T-helper 2 cell (primary cell): ENCODE data around the gene CDK4.

Experiments used
- DNase-seq, 5 experiments: peaks; one replicate each; pipeline versions ENCODE4 v3.0.0 to v3.0.0-alpha.2; 2012 to 2022

CDK4 gene

DNA sequence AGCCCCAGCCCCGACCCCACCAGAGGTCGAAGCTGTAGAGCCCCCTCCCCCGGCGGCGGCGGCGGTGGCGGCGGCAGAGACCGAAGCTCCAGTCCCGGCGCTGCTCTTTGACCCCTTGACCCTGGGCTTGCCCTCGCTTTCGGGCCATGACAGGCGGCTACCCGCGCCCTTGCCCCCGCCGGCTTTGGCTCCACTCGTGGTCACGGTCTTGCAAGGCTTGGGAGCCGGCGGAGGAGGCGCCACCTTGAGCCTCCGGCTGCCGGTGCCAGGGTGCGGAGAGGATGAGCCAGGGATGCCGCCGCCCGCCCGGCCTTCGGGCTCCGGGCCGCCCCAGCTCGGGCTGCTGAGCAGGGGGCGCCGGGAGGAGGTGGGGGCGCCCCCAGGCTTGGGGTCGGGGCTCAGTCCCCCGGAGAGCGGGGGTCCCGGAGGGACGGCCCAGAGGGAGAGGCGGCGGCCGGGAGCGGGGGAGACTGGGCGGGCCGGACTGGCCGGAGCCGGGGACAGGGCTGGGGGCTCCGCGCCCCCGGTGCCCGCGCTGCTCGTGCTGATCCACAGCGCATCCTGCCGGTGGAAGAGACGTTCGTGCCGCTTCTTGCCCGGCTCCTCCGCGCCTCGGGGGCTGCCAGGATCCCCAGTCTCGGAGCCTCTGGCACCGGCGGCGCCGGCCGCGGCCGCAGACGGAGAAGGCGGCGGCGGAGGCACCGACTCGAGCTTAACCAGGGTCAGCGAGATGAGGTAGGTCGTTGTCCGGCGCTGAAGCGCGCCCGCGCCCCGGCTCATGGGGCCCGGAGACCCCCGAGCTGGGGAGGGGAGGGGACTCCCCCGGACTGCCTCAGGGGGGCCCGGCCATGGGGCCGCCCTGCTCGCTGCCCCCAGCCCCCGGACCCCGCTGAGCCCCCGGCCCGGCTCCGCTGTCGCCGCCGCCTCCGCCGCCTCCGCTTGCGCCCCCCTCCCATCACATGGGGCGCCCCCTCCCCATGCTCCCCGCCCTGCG is 14.3 kb downstream of the CDK4 start:
- no peak for DNase-seq

DNA sequence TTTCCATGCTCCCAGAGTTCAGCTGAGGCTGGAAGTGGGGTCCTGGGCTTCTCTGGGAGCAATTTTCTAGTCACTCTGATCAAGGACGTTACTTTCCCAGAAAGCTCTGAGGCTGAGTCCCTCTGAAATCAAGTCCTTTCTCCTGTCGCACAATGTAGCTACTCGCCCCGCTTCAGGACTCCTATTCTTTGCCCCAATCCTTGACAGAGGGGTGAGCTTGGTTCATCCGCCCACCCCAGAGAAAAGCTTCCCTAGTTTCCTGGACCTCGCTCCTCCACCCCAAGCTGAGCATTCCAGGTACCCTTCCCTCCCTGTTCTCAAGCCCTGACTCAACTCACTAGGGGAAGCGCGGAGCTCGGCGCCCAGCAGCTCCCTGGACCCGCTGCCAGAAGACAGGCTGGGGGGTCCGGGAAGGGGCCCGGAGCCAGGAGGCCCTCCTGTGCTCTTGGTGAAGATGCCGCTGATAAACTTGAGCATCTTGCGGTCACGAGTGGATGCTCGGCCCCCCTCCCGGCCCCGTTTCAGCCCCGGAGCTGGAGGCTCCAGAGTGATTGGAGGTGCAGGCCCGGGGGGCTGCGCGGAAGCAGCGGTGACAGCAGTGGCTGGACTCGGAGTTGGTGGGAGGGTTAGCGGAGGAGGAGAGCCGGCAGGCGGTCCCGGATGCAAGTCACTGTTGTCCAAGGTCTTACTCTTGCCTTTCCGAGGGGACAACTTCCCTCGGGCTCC is 15.2 kb downstream of the CDK4 start:
- no peak for DNase-seq

DNA sequence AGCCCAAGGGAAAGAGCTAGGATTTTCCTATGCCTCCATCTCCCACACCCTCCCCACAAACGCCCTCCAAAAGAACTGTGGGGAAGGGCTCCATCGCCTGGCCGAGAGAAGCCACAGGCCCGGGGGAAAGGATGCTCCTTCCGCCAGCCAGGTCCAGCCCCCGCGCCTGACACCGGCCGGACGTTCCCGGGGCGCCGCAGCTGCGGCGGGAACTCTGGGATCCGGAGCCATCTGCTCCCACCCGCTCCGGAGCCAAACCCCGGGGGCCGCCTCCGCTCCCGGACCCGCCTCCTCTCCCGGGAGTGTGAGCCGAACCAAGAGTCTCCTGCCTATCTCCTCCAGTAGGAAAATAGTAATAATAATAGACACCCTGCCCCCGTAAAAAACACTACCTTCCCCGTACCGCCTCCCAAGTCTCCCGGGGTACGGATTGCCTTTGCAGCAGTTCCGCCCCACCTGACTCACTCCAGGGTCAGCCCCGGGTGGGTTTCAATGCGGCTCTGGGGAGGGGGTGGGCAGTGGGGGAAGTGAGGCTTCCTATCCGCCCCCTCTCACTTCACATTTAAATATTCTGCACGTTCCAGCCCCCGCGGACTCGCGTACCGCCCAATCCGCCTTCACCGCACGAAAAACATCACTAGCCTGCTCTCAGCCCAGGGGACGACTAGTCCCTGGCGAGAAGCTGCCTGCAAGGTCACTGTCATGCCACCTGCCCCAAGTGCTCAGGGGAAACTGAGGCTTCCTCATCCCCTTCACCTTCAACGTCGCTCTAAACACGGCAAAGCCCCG is 16.0 kb downstream of the CDK4 start:
- no peak for DNase-seq

DNA sequence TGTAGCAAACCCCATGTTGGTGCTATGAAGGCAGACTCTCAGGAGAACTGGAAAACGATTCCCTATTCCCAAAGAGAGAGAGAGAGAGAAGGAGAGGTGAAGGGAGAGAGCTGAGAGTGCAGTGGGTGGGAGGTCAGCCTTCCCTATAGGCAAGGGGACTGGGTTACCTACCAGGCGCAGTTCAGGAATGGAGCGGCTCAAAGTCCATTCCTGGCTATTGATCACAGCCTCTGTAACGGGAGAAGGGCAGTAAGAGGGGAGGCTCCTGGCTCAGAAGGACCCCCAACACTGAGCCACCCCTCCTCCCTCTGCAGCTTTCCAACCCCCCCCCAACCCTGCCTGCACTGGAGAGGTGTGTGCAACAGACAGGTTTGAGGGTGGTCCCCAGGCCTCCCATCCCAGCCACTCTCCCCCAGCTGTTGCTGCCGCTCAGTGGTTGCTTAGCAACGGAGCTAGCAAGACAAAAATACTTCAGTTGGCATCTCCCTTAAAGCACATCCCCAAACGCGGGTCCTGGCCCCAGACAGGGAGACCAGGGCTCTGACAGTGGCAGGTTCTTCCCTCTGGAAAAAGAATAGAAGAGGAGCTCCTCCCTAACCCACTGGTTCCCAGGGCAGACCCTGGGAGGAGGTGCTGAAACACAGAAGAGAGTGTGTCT is 16.8 kb downstream of the CDK4 start:
- no peak for DNase-seq

DNA sequence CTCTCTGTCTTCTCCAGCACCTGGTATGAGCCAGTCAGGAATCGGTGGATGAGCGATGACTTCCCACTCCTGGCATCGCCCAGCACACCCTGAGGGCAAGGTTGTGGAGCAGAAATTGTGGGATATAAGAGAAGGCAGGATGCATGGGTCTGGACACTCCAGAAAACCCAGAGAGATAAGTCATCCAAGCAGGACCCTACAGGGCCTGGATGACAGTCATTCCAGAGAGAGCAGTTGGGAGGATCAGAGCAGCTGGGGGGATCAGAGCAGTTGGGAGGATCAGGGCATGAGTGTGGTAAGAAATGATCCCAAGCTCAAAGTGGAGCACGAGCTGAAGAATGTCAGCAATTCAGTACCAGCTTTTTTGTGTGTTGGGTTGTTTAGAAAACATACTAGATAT is 17.5 kb downstream of the CDK4 start:
- no peak for DNase-seq

DNA sequence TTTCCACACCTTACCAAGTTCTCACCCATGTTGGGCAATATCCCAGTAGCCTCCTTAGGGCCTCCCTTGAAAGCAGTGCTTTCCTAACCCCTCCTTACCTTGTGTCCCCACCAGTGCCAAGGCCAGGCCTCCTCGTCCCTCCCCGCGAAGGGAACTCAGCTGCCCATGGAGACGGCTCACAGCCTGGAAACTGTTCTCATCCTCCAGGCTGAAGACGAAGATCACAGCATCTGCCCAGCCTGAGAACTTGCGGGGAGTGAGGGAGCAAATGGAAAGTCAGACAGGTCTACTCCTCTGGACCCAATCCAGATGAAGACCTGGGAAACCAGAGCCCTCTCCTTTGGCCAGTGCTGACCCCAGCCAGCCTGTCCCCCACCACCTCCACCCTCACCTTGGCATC is 18.2 kb downstream of the CDK4 start:
- DNase-seq = no peak

DNA sequence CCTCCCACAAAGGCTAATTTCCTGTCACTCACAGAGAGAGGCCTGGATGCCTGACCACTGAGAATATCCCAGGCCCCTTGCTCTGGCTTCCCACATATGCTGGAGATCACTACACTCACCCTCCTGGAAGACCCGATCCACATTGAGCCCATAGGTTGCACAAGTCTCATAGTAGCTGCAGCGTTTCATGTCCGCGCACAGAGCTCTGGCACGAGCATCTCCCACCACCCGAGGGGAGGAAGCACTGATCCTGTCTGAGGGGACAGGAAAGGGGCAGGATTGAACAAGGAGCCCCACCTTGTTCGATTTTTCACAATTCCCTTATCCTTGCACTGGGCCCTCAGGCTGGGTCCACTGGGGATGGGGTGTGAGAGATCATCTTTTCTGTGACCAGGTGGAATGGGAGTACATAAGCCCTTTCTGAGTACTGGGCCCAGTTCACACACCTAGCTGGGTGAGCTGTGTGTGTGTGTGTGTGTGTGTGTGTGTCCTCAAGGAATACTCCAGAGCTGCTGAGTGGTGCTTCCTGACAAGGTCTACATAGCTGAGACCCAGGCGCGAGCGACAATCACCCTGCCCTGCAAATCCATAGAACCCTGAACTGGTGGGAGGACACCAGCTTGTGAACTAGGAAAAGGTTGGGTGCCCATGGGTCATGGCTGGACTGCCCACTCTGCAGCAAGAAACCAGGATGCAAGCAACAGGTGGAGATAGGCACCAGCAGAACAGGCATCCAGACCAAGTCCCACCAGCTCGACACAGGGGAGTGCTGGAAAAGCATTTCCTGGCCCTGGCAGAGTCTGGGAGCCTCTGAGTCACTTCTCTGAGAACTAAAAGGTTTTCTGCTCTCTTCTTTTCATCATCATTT is 19.1 kb downstream of the CDK4 start:
- DNase-seq = no peak

DNA sequence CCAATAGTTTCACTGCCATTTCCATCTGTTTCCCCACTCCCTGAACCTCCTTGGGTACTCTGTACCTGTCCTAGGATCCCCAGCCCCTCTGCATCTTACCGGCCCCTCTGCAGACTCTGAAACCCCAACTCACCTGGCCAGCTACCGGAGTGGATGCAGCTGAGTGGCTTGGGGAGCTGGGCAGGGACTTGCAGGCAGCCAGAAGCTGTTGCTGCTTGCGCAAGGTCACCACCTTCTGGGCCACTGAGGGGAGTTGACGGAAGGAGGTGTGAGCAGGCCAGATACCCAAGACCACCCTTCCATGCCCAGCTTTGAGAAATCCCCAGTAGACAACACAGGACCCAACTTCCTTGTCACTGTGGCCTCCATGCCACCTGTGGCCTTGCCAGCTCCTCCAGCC is 19.8 kb downstream of the CDK4 start:
- no peak for DNase-seq

DNA sequence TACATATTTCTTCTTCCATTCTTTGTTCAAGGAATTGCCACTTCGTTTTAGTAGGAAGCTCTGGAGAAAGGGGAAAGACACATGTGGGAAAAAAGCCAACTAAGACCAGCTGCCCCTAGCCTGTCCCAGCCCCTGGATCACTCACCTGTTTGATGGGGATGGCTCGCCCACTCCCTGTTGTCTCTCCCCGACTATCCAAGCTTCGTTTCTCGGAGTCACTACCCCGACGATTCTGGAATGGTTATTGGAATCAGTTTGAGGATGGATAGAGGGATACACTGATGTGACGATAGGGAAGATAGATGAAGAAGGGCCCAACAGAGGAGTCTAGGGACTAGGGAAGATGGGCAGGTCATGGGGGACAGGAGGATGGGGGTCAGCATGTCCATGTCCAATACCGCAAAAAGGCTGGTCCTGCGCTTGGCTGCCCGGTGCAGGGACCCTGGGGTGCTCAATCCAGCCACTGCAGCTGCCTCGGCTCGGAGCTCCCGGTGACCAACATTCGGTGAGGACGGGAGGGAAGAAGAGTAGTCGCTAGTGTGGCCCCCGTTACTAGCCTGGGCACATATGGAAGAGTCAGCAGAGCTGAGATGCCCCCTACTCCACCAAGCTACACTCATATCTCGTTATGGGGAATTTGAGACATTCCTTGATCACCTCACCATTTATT is 20.6 kb downstream of the CDK4 start:
- DNase-seq = no peak

DNA sequence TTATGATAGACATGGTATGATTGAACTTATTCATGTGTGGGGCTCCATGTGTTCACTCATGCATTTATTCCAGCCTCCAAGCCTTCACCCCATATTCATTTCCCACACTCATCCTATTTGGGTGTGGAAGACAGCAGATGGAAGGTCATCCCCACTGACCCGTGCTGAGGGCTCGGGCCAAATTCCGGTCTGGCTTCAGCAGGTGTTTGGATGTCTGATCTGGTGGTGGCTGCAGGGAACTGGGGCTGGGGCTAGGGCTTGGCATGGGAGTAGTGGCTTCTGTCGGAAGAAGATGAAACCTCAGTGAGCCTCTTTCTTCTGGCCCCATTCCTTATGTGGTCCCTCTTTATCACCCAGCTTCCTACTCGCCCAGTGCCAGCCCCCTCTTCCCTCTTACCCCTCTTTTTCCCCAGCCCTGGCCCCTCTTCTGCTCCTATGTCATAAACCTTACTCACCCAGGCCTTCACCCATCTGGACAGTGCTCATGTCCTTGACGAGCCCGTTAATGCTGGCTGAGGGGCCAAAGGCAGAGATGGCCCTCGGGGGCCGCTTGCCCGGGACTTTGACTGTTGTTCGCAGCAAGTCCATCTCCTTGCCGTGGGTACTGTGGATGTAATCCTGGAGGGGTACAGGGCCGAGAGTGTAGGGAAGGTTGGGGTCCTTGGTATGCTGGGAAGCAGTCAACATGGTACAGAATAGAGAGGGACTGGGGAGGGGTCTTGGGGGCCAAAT is 21.6 kb downstream of the CDK4 start:
- DNase-seq = no peak

DNA sequence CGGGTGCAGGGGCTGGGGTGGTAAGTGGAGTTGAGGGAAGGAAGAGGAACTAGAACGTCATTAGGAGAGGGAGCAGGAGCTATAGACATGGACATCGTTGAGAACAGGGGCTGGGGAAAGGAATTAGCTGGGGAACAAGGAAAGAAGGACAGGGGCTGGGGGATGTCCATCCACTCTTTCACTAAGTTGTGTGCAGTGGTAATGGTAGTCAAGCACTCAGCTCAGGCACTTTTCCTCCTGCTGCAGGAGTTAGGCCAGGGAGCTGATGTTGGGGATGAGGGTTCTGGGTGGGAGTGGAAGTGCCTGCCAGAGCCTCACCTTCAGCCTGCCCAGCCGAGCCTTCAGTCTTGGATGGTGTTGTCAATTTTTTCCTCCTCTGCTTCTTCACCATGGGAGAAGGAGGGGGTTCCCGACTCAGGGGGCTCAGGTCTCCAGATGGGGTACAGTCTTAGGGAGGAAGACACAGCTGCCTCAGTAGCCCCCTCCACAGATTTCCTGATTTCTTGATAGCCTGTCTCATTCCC is 22.7 kb downstream of the CDK4 start:
- no peak for DNase-seq

DNA sequence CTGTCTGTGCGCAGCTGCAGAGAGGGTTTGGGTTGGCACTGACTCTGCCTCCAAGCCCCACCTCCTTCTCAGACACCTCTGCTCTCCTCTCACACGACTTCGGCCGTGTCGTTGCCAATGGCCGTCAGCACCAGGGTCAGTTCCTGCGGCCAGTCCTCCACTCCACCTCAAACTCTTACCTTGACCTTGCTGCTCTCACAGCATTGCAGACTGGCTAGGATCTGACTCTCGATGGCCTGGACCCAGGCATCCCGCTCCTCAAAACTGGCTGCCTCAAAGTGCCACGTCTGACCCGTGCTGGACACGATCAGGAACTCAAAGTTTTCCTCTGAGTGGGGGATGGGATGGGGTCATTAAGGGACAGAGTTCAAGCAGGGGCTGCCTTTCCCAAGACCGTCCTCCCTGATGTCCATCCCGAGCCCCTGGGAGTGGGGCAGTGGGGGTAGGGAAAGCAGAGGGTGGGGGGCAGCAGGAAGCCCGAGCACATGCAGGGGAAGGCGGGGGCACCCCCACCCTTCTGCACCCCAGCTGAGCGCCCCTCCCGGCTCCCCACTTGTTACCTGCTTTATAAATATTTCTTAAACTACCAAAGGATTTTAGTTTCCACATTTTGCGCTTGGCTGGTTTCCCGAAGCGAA is 24.2 kb downstream of the CDK4 start:
- DNase-seq = no peak

DNA sequence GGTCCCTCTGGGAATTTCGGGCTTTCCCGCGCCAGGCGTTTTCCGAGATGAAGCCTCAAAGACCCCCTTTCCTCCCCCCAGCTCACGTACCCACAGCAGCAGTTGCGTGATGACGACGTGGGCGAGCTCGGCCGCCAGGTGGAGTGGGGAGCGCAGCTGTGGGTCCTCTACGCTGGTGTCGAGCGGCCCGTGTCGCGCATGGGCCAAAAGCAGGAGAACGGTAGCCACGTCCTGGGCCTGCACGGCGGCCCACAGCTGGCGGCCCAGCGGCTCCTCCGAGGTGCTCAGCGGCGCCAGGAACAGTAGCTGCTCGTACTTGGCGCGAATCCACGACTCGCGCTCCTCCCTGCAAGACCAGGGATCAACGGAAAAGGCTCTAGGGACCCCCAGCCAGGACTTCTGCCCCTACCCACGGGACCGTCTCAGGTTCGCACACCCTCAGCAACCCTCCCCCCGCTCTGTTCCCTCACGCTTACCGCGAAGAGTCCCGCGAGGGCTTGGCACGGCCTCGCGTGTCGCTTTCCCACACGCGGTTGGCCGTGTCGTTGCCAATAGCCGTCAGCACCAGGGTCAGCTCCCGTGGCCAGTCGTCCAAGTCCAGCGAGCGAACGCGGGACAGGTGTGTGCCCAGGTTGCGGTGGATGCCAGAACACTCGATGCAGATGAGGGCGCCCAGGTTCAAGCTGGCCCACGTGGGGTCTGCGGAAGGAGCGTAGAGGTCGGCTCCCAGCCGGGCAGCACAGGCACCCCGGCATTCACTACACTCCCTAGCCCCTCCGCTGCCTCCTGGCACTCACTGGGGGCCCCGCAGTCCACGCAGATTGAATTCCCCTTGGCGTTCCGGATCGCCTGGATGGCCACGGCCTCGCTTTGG is 25.0 kb downstream of the CDK4 start:
- DNase-seq = no peak

DNA sequence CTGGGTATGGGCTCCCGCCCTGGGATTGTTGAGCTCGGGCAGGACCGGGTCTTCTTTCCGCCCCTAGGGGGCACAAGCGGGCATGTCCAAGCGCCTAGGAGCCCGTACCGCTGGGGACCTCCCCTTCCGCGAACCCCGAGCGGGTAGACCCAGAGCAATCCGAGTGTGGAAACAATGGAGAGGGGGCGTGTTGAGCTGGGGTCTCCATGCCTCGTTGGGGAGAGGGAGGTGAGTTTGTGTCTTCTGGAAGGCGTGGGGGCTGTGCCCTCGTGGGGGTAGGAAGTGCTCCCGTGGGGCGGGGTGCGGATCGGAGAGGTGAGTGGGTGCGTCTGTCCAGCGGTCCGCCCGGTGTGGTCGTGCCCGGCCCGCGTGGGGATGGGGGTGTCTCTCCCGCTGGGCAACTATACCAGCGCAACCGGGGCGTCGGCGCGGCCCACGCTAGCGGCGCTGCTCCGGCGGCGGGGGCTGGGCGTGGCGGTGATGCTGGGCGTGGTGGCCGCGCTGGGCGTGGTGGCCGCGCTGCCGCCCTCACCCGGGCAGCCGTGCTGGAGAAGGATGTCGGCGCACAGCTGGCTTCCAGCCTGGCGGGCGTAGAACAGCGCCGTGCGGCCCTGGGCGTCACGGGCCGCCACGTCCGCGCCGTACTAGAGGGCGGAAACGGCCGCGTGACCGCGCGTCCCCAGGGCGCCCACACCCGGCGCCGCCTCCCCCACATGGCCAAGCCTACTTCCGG is 25.8 kb downstream of the CDK4 start:
- DNase-seq = peak in 1 of 5 experiments; percentile 33

DNA sequence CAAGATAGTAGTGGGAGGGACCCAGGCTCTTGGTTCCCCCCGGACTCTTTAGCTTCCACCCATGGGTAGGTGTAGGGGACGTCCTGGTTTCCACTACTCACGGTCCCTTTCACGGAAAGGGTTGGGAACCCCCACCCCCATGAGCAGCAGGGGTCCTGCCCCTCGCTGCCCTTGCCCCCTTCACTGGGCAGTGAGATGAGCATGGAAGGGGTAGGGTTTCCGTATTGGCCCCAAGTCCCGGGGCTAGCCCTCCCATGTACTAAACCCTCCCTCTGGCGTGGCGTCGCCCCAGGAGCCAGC is 26.3 kb downstream of the CDK4 start:
- DNase-seq = no peak

DNA sequence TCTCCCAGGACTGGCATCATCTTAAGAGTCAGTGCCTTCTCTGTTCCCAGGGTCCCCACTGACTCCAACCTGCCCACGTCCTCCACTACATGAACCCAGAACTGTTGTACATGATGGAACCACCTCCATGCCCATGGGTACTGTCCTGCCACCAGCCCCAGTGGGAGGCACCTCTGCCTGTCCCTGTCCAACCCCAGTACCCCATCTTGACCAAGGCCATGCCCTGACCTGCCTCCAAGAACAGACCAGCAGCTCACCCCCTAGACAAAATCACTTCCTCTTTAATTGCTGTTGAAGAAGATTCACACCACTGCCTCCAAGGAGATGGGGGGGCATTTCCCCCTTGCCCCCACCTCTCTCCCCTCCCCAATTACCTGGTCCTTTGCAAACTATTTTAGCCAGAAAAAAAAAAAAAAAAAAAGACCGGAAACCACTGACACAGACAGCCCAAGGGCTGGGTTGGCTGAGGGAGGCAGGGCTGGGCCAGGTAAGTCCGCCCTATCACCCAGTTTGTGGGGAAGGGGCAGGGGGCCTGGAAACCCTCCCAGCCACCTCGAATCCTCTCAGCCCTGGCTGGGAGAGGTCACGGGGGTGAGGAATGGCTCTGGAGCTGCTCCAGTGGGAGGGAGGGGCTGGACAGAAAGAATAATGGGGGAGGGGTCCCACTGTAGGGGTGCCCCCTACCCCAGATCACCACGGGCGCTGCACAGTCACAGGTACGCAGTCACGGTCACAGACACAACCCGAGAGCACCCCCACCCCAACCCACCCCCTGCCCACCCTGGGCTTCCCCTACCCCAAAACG is 27.0 kb downstream of the CDK4 start:
- DNase-seq = no peak
